Measurements from ENCODE around the gene PADI4. TPM values are rescaled to one million over a fixed set of nuclear protein-coding genes. Genes with fewer than 3 reads are reported as not detected.
"Not testable (repeated sequence)": the region's sequence is repeated elsewhere in the genome, so short reads cannot be mapped to it uniquely, and the experiment has no call there.

PADI4 gene
- total RNA-seq, 2 donors from 2014 or later = not detected

GRCh38 chr1:17318262-17318661 lies 10.3 kb downstream of the PADI4 start:
- intact Hi-C loops (cut with DNase I) = no loop called here
- no peak for DNase-seq
- no peaks in the 10 kb centered on the region for H3K27me3 ChIP-seq
- no peak overlapping the region for H3K4me3 ChIP-seq
- no peaks in the 10 kb centered on the region for H3K9me3 ChIP-seq
- no peaks in the 10 kb centered on the region for H3K36me3 ChIP-seq (replicated peaks in 1 of 2; ENCODE audit: insufficient read depth in 1 of 2, low read depth in 2 of 2)
- 32 to 39% methylated on average over 6 of the region's 6 CpGs for WGBS, 2 donors
- no peak overlapping the region for H3K27ac ChIP-seq
- TF ChIP-seq POLR2A (IDR thresholded peaks at IDR 0.05) (no peak), CTCF (IDR thresholded peaks at IDR 0.05) (no peak)
- ATAC-seq = no peak
- peaks cover 4% of the 10 kb centered on the region for H3K4me1 ChIP-seq

- ATAC-seq = no peak
- 85 to 90% methylated on average over 11 of the region's 11 CpGs for WGBS, 2 donors
- Histone ChIP-seq H3K27me3 (no peaks in the 10 kb centered on the region), H3K4me3 (no peak overlapping the region), H3K4me1 (no peaks in the 10 kb centered on the region), H3K9me3 (no peaks in the 10 kb centered on the region), H3K27ac (no peak overlapping the region), H3K36me3 (replicated peaks in 1 of 2; ENCODE audit: insufficient read depth in 1 of 2, low read depth in 2 of 2) (no peaks in the 10 kb centered on the region)
- intact Hi-C loops (cut with DNase I) = no loop called here
- DNase-seq = no peak
- TF ChIP-seq CTCF (IDR thresholded peaks at IDR 0.05) (no peak), POLR2A (IDR thresholded peaks at IDR 0.05) (no peak)
Measured at GRCh38 chr1:17319561-17320350, 11.8 kb downstream of the PADI4 start.

GRCh38 chr1:17321857-17322390 lies 13.9 kb downstream of the PADI4 start:
- H3K36me3 ChIP-seq (replicated peaks in 1 of 2; ENCODE audit: insufficient read depth in 1 of 2, low read depth in 2 of 2); H3K27me3 ChIP-seq; H3K4me1 ChIP-seq; H3K9me3 ChIP-seq; DNase-seq; ATAC-seq; H3K27ac ChIP-seq; intact Hi-C loops (cut with DNase I); H3K4me3 ChIP-seq: not testable (repeated sequence)
- WGBS, 2 donors = 70 to 76% methylated on average over 6 of the region's 6 CpGs

GRCh38 chr1:17328855-17329254 lies 20.9 kb downstream of the PADI4 start:
- no peaks in the 10 kb centered on the region for H3K9me3 ChIP-seq
- H3K27me3 ChIP-seq = no peaks in the 10 kb centered on the region
- no peak for TF ChIP-seq POLR2A (IDR thresholded peaks at IDR 0.05)
- TF ChIP-seq CTCF (IDR thresholded peaks at IDR 0.05) = no peak
- no peaks in the 10 kb centered on the region for H3K4me1 ChIP-seq
- H3K4me3 ChIP-seq = no peak overlapping the region
- no peak overlapping the region for H3K27ac ChIP-seq
- ATAC-seq (no peak), DNase-seq (no peak)
- 77 to 84% methylated on average over 5 of the region's 5 CpGs for WGBS, 2 donors
- no peaks in the 10 kb centered on the region for H3K36me3 ChIP-seq (replicated peaks in 1 of 2; ENCODE audit: insufficient read depth in 1 of 2, low read depth in 2 of 2)
- intact Hi-C loops (cut with DNase I) = no loop called here

- Histone ChIP-seq H3K4me1 (no peaks in the 10 kb centered on the region), H3K36me3 (replicated peaks in 1 of 2; ENCODE audit: insufficient read depth in 1 of 2, low read depth in 2 of 2) (no peaks in the 10 kb centered on the region), H3K4me3 (no peak overlapping the region), H3K27ac (no peak overlapping the region), H3K27me3 (no peaks in the 10 kb centered on the region), H3K9me3 (no peaks in the 10 kb centered on the region)
- DNase-seq (no peak), ATAC-seq (no peak)
- 62% methylated on average over 4 of the region's 4 CpGs for WGBS, 2 donors
- no peak for TF ChIP-seq POLR2A (IDR thresholded peaks at IDR 0.05)
- TF ChIP-seq CTCF (IDR thresholded peaks at IDR 0.05) = no peak
- intact Hi-C loops (cut with DNase I) = loop anchor here (10.0 kb wide), 2 partner anchors 205 to 265 kb away; no protein-coding TSS in a partner anchor
Measured at GRCh38 chr1:17329610-17330009, 21.6 kb downstream of the PADI4 start.
